Activated naive CD4-positive, alpha-beta T cell treated with anti-CD3 and anti-CD28 coated beads, Interleukin-2, amount 50 U/mL, for 72 hours (primary cell): ENCODE data around the gene CTCF. TPM values are rescaled to one million over a fixed set of nuclear protein-coding genes. Genes with fewer than 3 reads are reported as not detected.

ENCODE experiments used
- ATAC-seq, 2 donors: fragments of 150-1000 bp; cut with Tn5 transposase; 2 replicates each; pipeline ENCODE4 v1.10.0; 2021; ENCODE audit warnings: mild to moderate bottlenecking in 2 of 2, moderate library complexity in 2 of 2
- DNase-seq, 2 donors: peaks; one replicate each; pipeline ENCODE4 v3.0.0; 2021 to 2022; ENCODE audit warnings: low spot score in 2 of 2
- H3K27ac Mint-ChIP-seq, 2 donors: one replicate each; pipeline ENCODE4 v1.8.0; 2022; ENCODE audit warnings: mild to moderate bottlenecking in 2 of 2, mixed read lengths in 2 of 2
- H3K36me3 Mint-ChIP-seq, 2 donors: one replicate each; pipeline ENCODE4 v1.8.0; 2022; ENCODE audit warnings: mixed read lengths in 2 of 2
- H3K9me3 Mint-ChIP-seq, 2 donors: one replicate each; pipeline ENCODE4 v1.8.0; 2022; ENCODE audit warnings: mixed read lengths in 2 of 2
- total RNA-seq, 2 donors: library from RNA; stranded (reverse); gene quantifications; one replicate each; pipeline ENCODE4 v1.2.3, GENCODE V29; 2022

CTCF gene
- total RNA-seq, 2 donors from 2014 or later = 51.5 to 62.1 TPM

DNA sequence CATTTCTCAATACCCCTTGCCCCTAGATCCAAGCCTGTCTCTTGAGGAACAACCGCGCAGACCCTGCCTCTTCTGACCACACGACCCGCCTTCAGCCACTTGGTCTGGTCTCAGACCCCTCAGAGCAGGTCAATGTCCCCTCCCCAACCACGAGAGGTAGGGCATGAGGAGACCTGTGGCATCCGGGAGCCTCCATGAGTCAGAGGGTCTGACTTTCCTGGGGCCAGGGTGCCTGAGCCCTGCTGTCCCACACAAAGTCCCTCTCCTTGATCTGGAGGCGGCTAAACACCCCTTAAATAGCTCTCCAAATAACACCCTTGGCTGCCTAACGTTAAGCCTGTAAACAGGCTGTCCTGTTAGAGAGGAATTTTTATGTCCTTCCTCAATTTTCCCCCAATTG is 87.7 kb downstream of the CTCF start:
- H3K9me3 Mint-ChIP-seq = no peaks in the 10 kb centered on the region
- H3K27ac Mint-ChIP-seq = peak overlapping the region; percentile 1 to 86
- H3K36me3 Mint-ChIP-seq = peaks cover 0 to 18% of the 10 kb centered on the region in 2 donors
- no peak for ATAC-seq
- DNase-seq = no peak

DNA sequence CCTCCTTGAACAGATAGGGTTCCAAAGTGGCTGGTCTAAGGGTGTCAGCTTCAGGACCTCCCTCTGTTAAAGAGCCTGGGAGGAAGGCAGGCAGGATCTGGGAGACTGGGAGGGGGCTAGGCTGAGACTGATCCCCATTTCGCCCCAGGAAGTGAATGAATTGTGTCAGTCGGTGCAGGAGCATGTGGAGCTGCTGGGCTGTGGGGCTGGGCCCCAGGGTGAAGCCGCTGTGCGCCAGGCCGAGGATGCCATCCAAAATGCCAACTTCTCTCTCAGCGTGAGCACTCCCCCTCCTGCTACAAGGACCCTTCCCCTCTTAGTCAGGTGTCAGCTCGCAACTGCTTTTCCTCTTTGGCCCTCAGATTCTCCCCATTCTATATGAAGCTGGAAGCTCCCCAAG is 88.7 kb downstream of the CTCF start:
- Mint-ChIP-seq H3K9me3 (no peaks in the 10 kb centered on the region), H3K36me3 (peaks cover 0 to 18% of the 10 kb centered on the region in 2 donors), H3K27ac (peak overlapping the region; percentile 1 to 86)
- DNase-seq (no peak), ATAC-seq (no peak)

DNA sequence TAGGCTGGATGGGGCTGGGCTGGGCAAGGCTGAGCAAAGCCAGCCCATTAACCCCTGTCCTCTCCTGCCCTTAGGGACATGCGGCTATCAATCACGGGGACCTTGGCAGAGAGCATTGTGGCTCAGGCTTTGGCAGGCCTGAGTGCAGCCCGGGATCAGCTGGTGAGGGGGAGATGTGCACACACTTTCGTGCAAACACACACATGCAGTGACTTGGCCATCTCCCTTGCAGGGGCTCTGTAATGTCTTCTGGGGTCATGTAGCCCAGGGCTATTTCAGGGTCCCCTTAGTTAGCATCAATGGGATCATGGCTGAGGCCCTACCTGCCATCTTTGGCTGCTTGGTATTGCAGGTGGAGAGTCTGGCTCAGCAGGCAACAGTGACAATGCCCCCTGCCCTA is 89.5 kb downstream of the CTCF start:
- H3K27ac Mint-ChIP-seq = peak overlapping the region in 1 of 2 donors; percentile 22
- no peak for DNase-seq
- ATAC-seq = no peak
- no peaks in the 10 kb centered on the region for H3K9me3 Mint-ChIP-seq
- H3K36me3 Mint-ChIP-seq = peaks cover 0 to 18% of the 10 kb centered on the region in 2 donors

DNA sequence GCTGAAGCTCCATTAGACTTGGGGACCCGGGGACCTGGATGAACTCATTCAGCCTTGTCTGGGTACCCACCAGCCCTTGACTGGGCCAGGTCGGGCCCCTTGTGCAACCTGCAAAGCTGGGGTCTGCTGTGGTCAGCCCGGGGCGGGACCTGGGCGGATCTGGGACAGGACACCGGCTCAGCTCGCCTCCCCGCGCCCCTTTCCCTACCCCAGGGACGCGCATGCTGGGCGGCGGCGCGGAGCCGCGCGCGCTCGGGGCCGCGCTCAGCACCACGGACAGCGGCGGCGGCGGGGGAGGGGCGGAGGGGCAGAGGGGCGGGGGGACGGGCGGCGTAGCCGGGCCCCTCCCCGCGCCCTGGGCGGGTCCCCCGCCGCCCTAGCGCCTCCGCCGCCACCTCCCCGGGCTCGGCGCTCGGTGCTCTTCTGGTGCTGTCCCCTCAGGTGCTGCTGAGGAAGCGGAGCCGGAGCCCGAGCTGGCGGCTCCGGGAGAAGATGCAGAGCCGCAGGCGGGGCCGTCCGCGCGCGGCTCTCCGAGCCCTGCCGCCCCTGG is 90.3 kb downstream of the CTCF start:
- Mint-ChIP-seq H3K27ac (no peak overlapping the region), H3K9me3 (no peaks in the 10 kb centered on the region), H3K36me3 (peaks cover 0 to 18% of the 10 kb centered on the region in 2 donors)
- ATAC-seq (no peak), DNase-seq (no peak)

DNA sequence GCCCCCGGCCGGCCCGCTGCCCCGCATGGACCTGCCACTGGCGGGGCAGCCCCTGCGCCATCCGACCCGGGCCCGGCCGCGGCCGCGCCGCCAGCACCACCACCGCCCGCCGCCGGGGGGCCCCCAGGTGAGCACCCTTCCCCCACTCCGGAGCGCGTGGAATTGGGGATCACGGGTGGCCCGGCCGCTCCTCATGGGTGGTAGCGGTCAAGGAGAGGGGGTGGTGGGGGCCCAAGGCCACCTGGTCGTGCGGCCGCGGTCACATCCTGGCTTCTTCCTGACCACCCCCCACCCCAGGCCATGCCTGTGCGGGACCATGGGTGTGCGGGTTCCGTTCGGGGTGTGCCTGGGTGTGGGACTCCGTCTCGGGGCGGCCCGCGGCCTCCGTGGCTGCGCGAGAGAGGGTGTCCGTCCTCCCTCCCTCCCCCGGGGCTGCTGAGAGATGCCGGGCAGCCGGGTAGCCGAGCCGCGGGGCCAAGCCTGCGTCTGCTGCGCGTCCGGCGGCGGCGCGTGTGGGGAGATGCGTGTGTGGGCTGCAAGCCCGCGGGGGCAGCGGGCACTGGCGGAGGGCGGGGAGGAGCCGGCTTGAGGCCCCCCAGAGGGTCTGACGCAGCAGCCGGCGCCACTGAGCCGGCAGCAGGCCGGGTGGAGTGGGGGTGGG is 90.9 kb downstream of the CTCF start:
- Mint-ChIP-seq H3K9me3 (no peaks in the 10 kb centered on the region), H3K27ac (no peak overlapping the region)
- no peak for ATAC-seq

DNA sequence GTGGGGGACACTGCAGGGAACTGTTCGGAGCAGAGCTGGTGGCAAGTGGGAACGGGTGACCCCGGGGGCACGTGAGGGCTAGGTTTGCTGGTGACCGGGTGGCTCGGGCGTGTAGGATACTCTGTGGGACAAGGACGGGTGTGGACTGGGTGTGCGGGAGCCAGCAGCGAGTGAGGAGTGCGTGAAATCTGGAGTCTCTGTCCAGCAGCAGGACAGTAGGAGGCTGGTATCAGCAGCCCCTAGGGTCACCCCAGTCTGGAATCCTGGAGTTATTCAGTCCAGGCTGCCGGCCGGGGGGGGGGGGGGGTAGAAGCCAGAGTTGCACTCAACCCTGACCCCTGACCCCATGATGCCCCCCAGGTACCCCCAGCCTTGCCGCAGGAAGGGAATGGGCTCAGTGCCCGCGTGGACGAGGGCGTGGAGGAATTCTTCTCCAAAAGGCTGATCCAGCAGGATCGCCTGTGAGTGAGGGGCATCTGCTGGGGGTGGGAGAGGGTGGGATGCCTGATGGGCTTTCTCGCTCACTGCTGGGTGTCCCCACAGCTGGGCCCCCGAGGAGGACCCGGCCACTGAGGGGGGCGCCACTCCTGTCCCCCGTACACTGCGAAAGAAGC is 91.6 kb downstream of the CTCF start:
- ATAC-seq = no peak
- H3K9me3 Mint-ChIP-seq = no peaks in the 10 kb centered on the region
- H3K36me3 Mint-ChIP-seq = peaks cover under 1 to 19% of the 10 kb centered on the region in 2 donors
- peak overlapping the region in 1 of 2 donors; percentile 59 for H3K27ac Mint-ChIP-seq
- no peak for DNase-seq

More for the DNA sequence above, 90.9 kb downstream of the CTCF start:
- no peak for DNase-seq
- peaks cover 0 to 18% of the 10 kb centered on the region in 2 donors for H3K36me3 Mint-ChIP-seq

DNA sequence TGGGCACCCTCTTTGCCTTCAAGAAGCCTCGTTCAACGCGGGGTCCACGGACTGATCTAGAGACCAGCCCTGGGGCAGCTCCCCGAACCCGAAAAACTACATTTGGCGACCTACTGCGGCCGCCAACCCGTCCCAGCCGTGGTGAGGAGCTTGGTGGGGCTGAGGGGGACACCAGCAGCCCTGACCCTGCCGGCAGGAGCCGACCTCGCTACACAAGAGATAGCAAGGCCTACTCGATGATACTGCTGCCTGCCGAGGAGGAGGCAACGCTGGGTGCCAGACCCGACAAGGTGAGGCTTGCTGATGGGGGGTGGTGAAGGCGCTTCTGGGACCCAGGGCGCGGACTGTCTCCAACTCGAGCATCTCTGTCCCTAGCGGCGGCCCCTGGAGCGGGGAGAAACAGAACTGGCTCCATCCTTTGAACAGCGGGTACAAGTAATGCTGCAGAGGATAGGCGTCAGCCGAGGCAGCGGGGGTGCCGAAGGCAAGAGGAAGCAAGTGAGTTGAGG is 92.1 kb downstream of the CTCF start:
- Mint-ChIP-seq H3K27ac (peak overlapping the region in 1 of 2 donors; percentile 15), H3K36me3 (peaks cover 6 to 25% of the 10 kb centered on the region in 2 donors), H3K9me3 (no peaks in the 10 kb centered on the region)
- DNase-seq = no peak
- no peak for ATAC-seq

DNA sequence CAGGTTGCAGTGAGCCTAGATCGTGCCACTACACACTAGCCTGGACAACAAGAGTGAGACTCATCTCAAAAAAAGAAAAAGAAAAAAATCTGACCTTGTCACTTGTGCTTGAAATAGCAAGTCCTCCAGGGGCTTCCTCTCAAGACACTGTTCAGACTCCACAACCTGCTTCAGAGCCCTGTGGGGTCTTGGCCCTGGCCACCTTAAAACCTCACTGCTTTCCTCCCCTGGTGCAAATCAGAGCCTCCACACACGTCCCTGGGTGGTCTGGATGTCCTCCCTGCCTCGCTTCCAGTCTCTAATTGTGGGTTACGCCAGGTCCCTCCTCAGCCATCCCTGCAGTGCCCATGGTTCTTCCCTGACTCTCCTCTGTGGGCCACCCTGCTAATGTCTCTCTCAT is 93.0 kb downstream of the CTCF start:
- DNase-seq (no peak), ATAC-seq (no peak)
- Mint-ChIP-seq H3K9me3 (no peaks in the 10 kb centered on the region), H3K36me3 (peaks cover 10 to 23% of the 10 kb centered on the region in 2 donors), H3K27ac (peak overlapping the region; percentile 31 to 37)

DNA sequence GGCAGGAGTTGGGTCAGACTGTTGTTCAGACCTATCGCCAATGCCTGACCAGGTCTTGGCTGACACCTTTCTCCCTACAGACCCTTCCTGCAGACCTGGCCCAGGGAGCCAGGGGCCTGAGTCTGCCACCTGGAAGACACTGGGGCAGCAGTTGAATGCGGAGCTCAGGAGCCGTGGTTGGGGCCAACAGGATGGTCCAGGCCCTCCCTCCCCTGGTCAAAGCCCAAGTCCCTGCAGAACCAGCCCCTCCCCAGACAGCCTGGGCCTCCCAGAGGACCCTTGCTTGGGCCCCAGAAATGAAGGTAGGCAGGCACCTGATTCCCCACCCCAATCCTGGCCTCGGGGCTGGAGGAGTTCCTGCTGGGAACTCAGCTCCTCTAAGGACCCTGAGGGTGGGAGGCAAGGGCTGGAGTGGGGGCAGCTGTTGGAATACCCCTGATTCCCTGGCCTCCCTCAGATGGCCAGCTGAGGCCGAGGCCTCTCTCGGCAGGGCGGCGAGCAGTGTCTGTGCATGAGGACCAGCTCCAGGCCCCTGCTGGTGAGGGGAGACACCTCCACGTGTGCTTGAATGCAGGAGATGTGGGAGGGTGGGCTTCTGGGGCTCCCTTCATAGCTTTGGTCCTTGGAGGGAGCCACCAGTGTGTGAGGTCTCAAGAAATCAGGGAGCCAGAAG is 94.2 kb downstream of the CTCF start:
- no peak for ATAC-seq
- DNase-seq = no peak
- Mint-ChIP-seq H3K36me3 (peaks cover 10 to 19% of the 10 kb centered on the region in 2 donors), H3K27ac (no peak overlapping the region), H3K9me3 (no peaks in the 10 kb centered on the region)

DNA sequence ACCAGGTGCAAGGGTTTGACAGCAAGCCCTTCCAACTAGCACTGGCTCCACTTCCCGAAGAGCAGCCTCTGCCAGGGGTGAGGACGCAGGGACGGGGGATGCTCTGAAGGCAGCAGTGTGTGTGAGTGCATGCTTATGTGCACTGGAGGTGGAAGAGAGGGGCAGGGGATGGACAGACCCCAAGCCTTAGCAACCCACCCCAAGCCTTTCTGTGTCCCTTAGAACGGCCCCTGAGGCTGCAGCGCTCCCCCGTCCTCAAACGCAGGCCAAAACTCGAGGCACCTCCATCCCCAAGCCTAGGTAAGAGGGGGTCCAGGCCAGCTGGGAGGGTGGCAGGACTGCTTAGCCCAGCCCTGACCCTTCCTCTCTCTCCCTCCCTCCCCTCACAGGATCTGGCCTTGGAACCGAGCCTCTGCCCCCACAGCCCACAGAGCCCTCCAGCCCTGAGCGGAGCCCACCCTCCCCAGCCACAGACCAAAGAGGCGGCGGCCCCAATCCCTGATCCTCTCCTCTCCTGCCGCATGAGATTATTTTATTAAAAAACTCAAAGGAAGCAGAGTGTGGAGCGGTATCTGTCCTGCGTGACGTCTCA is 94.8 kb downstream of the CTCF start:
- Mint-ChIP-seq H3K27ac (peak overlapping the region in 1 of 2 donors; percentile 44), H3K36me3 (peaks cover 10 to 12% of the 10 kb centered on the region in 2 donors), H3K9me3 (no peaks in the 10 kb centered on the region)
- DNase-seq (no peak), ATAC-seq (no peak)

DNA sequence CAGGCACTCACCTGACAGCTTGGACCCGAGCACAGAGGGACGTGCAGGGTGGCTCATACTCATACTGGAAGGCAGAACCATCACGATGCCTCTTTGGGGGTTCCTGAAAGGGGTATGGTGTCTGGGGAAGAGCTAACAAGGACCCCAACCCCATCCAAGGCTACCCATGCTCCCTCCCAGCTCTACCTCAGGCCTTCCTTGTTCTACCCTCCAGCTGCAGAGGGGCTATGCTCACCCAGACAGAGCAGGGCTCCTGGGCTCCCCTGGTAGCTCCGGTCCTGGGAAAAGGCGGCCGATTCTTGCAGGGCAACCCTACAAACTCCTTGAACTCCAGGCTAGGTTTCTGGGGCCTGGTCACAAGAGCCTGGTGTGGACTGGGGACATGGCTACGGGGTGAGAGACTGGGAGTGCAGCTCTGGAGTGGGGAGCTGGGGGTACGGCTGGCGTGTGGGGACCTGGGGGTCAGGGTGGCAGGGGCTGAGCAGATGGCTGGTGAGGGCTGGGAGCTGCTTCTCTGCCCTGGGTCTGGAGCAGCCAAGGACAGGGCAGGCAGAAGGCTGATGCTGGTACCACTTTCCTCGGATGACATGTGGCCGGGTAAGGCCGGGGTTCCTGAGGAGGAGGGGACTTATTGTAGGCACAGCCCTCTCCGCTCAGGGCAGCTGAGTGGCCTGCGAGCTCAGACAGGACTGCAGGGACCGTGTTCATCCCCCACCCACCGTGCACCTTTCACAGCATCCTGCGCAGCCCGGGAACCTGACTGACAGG is 95.6 kb downstream of the CTCF start:
- Mint-ChIP-seq H3K36me3 (peaks cover 10% of the 10 kb centered on the region in 2 donors), H3K27ac (peak overlapping the region; percentile 44 to 50), H3K9me3 (no peaks in the 10 kb centered on the region)
- no peak for ATAC-seq
- no peak for DNase-seq

DNA sequence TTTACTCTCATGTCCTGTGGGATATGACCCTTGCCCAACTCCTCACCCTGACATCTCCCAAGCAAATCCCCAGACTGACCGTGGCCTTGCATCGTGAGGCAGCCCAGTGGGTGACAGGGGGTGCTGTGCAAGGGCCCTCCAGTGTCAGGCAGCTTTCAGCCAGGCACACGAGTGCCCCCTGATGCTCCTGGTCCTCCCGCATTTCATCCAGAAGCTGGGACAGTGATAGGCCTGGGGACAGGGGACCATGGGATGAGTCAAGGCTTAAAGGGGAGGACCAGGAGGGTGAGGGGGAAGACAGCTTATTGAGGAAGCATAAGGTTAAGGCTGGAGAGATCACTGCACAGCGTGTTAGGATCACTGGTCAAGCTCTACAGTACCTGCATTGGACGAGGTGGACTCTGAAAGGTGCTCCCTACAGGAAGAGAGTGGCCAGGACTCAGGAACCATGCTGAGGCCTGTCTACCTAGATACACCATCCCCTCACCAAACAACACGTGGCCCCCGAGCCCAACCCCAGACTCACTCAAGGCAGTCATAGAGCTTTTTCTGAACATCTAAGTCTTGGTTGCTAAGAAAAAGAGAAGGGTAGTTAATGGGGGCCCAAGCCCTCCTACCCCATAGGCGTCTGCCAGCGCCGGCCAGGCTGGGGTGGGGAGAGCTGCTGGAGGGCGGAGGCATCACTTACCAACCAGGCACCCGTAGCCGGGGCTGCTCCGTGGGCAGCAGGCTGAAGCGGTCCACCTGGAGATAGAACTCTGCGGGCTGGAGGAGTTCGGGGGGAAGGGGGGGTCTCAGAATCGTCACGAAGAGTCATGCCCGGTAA is 96.7 kb downstream of the CTCF start:
- no peaks in the 10 kb centered on the region for H3K9me3 Mint-ChIP-seq
- DNase-seq (no peak), ATAC-seq (no peak)
- peak overlapping the region; percentile 93 to 96 for H3K27ac Mint-ChIP-seq
- H3K36me3 Mint-ChIP-seq = peaks cover 10% of the 10 kb centered on the region in 2 donors

DNA sequence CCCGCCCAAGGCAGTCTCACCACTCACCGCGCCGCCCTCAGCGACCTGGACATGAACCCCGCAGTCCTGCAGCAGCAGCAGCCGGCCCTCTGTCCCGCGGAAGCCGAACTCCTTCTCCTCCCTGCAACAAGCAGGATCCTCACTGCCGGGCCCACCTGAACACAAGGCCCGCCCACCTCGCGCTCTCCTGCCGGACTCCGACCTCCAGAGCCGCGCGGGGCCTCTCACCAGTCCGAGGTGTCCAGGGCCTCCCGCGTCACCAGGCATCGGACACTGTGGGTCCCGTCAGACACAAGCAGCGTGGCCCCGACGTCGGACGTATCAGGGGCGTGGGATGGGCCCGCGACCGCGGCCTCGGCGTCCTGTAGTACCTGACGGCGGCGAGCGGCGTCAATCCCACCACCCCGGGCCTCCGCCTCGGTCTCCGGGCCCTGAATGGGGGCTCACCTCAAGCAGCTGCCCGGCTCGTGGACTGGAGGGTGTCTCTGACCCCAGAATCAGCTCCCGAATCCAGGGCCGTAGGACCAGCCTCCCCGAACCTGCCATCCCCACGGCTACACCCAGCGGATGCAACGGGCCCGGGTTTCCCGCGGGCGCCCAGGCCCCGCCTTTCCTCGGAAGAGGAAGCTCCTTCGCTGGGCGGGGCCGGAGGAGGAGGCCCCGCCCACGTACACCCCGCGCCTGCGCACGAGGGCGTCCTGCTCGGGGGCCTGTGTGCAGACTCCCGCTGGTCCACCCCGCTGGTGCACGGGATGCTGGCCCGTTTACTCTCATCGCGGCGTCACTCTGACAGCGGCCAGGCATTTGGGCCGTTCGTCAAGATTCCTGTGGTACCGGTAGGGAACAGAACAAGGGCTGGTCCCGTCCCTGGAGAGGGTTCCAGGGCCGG is 97.6 kb downstream of the CTCF start, which contains the start of gene ACD:
Gene ACD, minus strand, starts transcription at position 586 of the 889 bp plus-strand sequence. Its CDS starts 40 bp downstream, at position 546.
- ATAC-seq = peak; percentile 67 to 74
- Mint-ChIP-seq H3K27ac (peak within 1 kb of the TSS; percentile 96), H3K36me3 (peaks cover 10% of the 10 kb centered on the region in 2 donors), H3K9me3 (no peaks in the 10 kb centered on the region)
- peak; percentile 95 to 98 for DNase-seq

DNA sequence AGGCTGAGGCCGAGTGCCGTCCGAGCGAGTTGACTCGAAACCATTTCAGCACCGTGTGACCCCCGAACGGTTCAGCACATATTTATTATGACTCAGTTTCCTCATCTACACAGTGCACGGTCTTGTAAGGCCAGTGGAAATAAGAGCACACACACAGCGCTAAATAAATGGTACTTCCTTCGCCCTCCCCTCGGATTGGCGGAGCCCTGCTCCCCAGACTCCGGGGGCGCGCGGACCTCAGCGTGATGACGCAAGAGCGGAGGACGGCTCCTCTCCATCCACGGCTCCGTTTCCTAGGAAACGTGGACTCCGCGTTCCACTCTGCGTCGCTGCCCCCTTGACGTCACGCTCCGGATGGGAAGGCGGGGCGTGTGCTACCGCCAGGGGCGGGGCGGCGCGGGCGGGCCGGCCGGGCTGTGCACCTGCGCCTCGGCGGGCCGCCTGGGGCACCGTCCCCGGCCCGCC is 98.3 kb downstream of the CTCF start, which contains the start of gene PARD6A:
Gene PARD6A, plus strand, starts transcription at position 397 of the 465 bp plus-strand sequence. CDS start 79 bp downstream, outside the sequence.
- peaks cover 10% of the 10 kb centered on the region in 2 donors for H3K36me3 Mint-ChIP-seq
- no peaks in the 10 kb centered on the region for H3K9me3 Mint-ChIP-seq
- ATAC-seq (peak; percentile 86 to 90), DNase-seq (peak; percentile 91 to 96)
- H3K27ac Mint-ChIP-seq = peak within 1 kb of the TSS; percentile 96
